ENCODE measurements around the gene EID2B.

- TF ChIP-seq CTCF (IDR thresholded peaks at IDR 0.05) (no peak), POLR2A (IDR thresholded peaks at IDR 0.05) (no peak)
Measured at GRCh38 chr19:39481229-39481545, 51.5 kb downstream of the EID2B start.
